ENCODE data around the gene TMEM205.

The TMEM205 gene
- long read RNA-seq, transcript TMEM205-216 (4 exons, 792 nt) = minor isoform, 29 of 90 reads
- long read RNA-seq, transcript TMEM205-210 (4 exons, 840 nt) = minor isoform, 15 of 90 reads
- long read RNA-seq, transcript TMEM205-203 (2 exons, 1,147 nt) = major isoform, 40 of 90 reads
- long read RNA-seq, partial matches to known transcripts = 0 of 90 reads
- long read RNA-seq, other reads (novel, unspliced or antisense) = 0 of 90 reads

DNA sequence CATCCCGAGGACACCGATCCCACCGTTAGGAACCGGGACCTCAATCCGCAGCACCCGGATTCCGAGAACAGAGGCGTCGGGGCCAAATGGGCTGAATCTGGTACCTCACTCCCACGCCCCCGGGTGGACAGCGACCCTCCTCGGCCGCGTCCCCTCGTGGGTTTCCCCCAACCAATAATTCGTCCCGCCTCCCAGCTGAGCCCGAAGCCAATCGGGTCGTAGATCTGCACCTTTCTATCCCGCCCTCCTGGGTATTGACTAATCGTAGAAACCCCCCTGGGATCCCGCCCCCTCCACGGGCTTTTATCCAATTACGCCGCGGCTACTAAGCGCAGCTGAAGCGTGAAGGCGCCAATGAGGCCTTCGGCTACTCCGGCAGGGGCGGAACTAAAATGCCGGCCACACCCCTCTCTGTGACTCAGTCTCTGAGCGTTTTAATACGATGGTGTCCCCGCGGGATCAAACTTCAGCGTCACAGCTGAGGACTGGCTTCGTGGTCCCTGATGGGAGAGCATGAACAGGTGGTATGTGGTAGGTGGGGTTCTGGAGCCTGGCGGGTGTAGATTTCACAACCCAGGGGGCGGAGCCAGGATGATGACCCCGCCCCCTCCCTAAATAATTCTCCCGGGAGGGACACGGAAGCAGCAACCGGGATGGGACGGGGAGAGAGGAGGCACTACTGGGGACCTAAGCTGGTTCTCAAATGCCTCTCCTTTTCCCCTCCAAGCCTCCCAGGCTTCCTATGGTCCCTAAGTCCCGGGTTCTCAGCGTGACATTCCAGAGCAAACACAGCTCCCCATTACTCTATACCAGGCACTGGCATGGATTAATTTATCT lies at the start of gene TMEM205, which contains the start of gene CCDC159:
Gene TMEM205, minus strand, starts transcription at position 165 of the 837 bp plus-strand sequence. CDS start 649 bp downstream, outside the sequence.
Gene CCDC159, plus strand, starts transcription at position 416 of the 837 bp plus-strand sequence. Its CDS starts 88 bp downstream, at position 504.
- Histone ChIP-seq H3K4me3 (replicated peaks; ENCODE audit: insufficient read depth, low read length) (peak within 1 kb of the TSS; percentile 80), H3K27me3 (ENCODE audit: insufficient read depth, poor library complexity, severe bottlenecking) (no peaks in the 10 kb centered on the region), H3K27ac (replicated peaks) (peak within 1 kb of the TSS; percentile 68)
- TF ChIP-seq SPI1 (IDR thresholded peaks at IDR 0.05; ENCODE audit: borderline replicate concordance, low read depth) (peak; percentile 39; the same call in 1 of the 2 replicates), GABPA (IDR thresholded peaks at IDR 0.05; ENCODE audit: low read depth) (0 out of 2 replicates have a peak, but pooled peaks have one; percentile 12), POLR2AphosphoS5 (IDR thresholded peaks at IDR 0.05; ENCODE audit: low read depth) (no peak; the same call in none of the 2 replicates)
- TF ChIP-seq, protein P1, sequence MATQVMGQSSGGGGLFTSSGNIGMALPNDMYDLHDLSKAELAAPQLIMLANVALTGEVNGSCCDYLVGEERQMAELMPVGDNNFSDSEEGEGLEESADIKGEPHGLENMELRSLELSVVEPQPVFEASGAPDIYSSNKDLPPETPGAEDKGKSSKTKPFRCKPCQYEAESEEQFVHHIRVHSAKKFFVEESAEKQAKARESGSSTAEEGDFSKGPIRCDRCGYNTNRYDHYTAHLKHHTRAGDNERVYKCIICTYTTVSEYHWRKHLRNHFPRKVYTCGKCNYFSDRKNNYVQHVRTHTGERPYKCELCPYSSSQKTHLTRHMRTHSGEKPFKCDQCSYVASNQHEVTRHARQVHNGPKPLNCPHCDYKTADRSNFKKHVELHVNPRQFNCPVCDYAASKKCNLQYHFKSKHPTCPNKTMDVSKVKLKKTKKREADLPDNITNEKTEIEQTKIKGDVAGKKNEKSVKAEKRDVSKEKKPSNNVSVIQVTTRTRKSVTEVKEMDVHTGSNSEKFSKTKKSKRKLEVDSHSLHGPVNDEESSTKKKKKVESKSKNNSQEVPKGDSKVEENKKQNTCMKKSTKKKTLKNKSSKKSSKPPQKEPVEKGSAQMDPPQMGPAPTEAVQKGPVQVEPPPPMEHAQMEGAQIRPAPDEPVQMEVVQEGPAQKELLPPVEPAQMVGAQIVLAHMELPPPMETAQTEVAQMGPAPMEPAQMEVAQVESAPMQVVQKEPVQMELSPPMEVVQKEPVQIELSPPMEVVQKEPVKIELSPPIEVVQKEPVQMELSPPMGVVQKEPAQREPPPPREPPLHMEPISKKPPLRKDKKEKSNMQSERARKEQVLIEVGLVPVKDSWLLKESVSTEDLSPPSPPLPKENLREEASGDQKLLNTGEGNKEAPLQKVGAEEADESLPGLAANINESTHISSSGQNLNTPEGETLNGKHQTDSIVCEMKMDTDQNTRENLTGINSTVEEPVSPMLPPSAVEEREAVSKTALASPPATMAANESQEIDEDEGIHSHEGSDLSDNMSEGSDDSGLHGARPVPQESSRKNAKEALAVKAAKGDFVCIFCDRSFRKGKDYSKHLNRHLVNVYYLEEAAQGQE (IDR thresholded peaks at IDR 0.05; ENCODE audit: insufficient replicate concordance, low read depth) = peak; percentile 36
- TF ChIP-seq, protein P2, sequence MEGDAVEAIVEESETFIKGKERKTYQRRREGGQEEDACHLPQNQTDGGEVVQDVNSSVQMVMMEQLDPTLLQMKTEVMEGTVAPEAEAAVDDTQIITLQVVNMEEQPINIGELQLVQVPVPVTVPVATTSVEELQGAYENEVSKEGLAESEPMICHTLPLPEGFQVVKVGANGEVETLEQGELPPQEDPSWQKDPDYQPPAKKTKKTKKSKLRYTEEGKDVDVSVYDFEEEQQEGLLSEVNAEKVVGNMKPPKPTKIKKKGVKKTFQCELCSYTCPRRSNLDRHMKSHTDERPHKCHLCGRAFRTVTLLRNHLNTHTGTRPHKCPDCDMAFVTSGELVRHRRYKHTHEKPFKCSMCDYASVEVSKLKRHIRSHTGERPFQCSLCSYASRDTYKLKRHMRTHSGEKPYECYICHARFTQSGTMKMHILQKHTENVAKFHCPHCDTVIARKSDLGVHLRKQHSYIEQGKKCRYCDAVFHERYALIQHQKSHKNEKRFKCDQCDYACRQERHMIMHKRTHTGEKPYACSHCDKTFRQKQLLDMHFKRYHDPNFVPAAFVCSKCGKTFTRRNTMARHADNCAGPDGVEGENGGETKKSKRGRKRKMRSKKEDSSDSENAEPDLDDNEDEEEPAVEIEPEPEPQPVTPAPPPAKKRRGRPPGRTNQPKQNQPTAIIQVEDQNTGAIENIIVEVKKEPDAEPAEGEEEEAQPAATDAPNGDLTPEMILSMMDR (IDR thresholded peaks at IDR 0.05; ENCODE audit: insufficient read depth, low read length) = no peak
- DNase-seq (ENCODE audit: low read depth in 1 of 2, low spot score in 1 of 2) = peak; percentile 98 to 99

- H3K4me3 ChIP-seq (replicated peaks; ENCODE audit: insufficient read depth, low read length) = no peak overlapping the region
- TF ChIP-seq, protein P2 (IDR thresholded peaks at IDR 0.05; ENCODE audit: insufficient read depth, low read length) = no peak
- TF ChIP-seq SPI1 (IDR thresholded peaks at IDR 0.05; ENCODE audit: borderline replicate concordance, low read depth) (no peak), GABPA (IDR thresholded peaks at IDR 0.05; ENCODE audit: low read depth) (no peak), POLR2AphosphoS5 (IDR thresholded peaks at IDR 0.05; ENCODE audit: low read depth) (no peak)
- TF ChIP-seq, protein P1 (IDR thresholded peaks at IDR 0.05; ENCODE audit: insufficient replicate concordance, low read depth) = no peak
- H3K27ac ChIP-seq (replicated peaks) = no peak overlapping the region
- DNase-seq (ENCODE audit: low read depth in 1 of 2, low spot score in 1 of 2) = no peak
- H3K27me3 ChIP-seq (ENCODE audit: insufficient read depth, poor library complexity, severe bottlenecking) = no peaks in the 10 kb centered on the region
These were observed 45.0 kb upstream of the TMEM205 start for GRCh38 chr19:11390933-11391680.

DNA sequence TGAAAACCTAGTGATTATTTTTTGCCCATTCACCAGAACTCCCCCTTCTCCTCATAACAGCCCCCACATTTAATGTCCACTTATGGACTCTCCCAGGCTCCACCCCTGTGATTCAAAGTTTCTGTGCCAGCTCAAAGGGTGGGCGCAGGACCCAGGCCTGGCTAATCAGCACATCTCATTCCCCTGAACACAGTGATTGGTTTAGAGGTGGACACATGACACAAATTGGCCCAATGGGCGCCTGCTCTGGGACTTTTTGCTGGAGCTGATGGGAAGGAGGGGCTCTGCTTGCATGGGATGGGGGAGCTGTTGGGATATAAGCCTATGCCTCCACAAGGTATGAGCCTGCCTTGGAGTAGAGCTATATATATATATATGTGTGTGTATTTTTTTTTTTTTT lies 44.3 kb upstream of the TMEM205 start:
- Histone ChIP-seq H3K27ac (replicated peaks) (no peak overlapping the region), H3K4me3 (replicated peaks; ENCODE audit: insufficient read depth, low read length) (no peak overlapping the region), H3K27me3 (ENCODE audit: insufficient read depth, poor library complexity, severe bottlenecking) (no peaks in the 10 kb centered on the region)
- DNase-seq (ENCODE audit: low read depth in 1 of 2, low spot score in 1 of 2) = no peak
- TF ChIP-seq GABPA (IDR thresholded peaks at IDR 0.05; ENCODE audit: low read depth) = no peak
- TF ChIP-seq, protein P2 (IDR thresholded peaks at IDR 0.05; ENCODE audit: insufficient read depth, low read length) = no peak
- TF ChIP-seq, protein P1 (IDR thresholded peaks at IDR 0.05; ENCODE audit: insufficient replicate concordance, low read depth) = no peak
- no peak for TF ChIP-seq POLR2AphosphoS5 (IDR thresholded peaks at IDR 0.05; ENCODE audit: low read depth)
- TF ChIP-seq SPI1 (IDR thresholded peaks at IDR 0.05; ENCODE audit: borderline replicate concordance, low read depth) = no peak

Measured in HL-60 (cell line).